ENCODE data around the gene COL6A3. TPM values are rescaled to one million over a fixed set of nuclear protein-coding genes. Genes with fewer than 3 reads are reported as not detected.

The COL6A3 gene
- total and polyA plus RNA-seq, 2 of the 13 experiments (the other 11 are each of a cell fraction or from before 2014, with no cell fraction given): 0.03 TPM; not detected in 1

DNA sequence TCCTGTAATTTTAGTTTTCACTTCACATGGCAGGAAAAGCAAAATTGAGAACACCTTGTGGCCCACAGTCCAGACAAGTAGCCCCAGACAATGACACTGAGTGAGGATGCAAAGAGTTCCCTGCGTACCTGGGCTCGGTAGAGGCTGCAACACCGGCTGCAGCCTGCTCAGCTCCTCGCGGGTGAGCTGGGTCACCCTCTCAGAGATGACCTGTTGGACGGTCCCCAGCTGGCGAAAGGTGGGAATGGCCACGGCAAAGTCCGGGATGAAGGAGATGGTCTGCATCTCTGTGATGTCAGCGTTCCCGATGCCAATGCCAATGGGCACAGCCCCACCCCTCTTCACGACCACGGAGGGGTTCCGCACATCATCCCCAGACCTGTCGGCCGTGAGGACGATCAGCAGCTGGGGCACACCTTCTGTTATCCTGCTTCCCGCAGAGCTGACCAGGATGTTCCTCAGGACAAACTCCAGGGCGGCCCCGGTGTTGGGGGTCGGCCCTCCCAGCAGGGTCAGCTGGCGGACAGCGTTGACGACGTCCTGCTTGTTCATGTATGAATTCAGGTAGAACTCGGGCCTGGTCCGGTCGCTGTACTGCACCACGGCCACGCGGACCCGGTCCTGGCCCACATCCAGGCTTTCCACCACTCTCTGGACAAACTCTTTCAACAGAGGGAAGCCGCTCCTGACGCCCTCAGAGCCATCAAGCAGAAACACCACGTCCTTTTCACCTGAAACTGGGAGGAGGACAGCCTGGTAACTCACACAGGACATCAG lies 39.5 kb downstream of the COL6A3 start (continued):
- no peak for TF ChIP-seq ZNF577 (CRISPR knock-in tag; IDR thresholded peaks at IDR 0.05; ENCODE audit: borderline replicate concordance, low read depth)

DNA sequence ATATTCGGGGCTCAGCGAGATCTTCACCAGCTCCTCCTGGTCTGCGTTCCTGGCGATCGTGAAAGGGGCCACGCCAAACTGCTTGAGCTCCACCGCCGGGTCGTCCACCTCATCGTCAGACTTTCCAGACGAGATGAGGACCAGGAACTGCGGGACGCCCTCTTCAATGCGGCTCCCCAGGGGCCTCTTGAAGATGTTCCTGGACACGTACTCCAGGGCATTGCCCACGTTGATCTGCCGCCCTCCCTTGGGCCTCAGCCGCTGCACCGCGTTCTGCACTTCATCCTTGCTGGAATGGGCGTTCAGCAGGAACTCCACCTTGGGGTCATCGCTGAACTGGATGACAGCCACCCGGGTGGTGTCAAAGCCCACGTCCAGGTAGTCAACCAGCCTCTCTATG lies 42.1 kb downstream of the COL6A3 start:
- Histone ChIP-seq H3K9me3 (ENCODE audit: low read length) (no peaks in the 10 kb centered on the region), H3K79me2 (ENCODE audit: insufficient read depth, low read length) (no peaks in the 10 kb centered on the region), H3K4me3 (replicated peaks in 1 of 3; ENCODE audit: insufficient read depth in 1 of 3, low read depth in 2 of 3, low read length in 3 of 3) (no peak overlapping the region), H3K4me1 (ENCODE audit: insufficient read depth, low read length) (no peaks in the 10 kb centered on the region), H3K4me2 (ENCODE audit: low read depth, low read length) (no peak overlapping the region), H3K9ac (ENCODE audit: insufficient read depth, low read depth, low read length) (no peak overlapping the region), H3K36me3 (replicated peaks in 1 of 2; ENCODE audit: control insufficient read depth in 1 of 2, insufficient read depth in 2 of 2, low read length in 2 of 2) (no peaks in the 10 kb centered on the region), H4K20me1 (ENCODE audit: insufficient read depth, low read length) (no peaks in the 10 kb centered on the region; the same call in 1 of the 2 replicates), H3K27me3 (ENCODE audit: control insufficient read depth in 1 of 2, insufficient read depth in 2 of 2, low read length in 2 of 2) (peaks cover 5 to 71% of the 10 kb centered on the region in 2 experiments; a peak in 4 of 5 replicates), H3K27ac (ENCODE audit: extremely low read length, insufficient read depth, low read length) (no peak overlapping the region), H2AFZ (ENCODE audit: low read length) (no peak overlapping the region)
- no TSS peak for BruUV-seq (replicated peaks)
- in situ Hi-C loops (cut with HindIII; ENCODE audit: extremely low pct_ligation_motif_present, low pct_unique_long_range_greater_than_20kb): no loop called here
- intact Hi-C loops (cut with micrococcal nuclease; ENCODE audit: unreplicated experiment): no loop called here
- ChIA-PET POLR2A (no interaction called here), CTCF (ENCODE audit: low intra/inter-chr PET ratio, low total read pairs) (no interaction called here)
- FAIRE-seq (no peak), ATAC-seq (no peak), DNase-seq (ENCODE audit: low spot score) (no peak)
- WGBS (ENCODE audit: low lambda C conversion rate): 43% methylated on average over 22 of the region's 24 CpGs
- no peak for TF ChIP-seq ZFP1 (CRISPR knock-in tag; IDR thresholded peaks at IDR 0.05)
- TF ChIP-seq, protein P1, sequence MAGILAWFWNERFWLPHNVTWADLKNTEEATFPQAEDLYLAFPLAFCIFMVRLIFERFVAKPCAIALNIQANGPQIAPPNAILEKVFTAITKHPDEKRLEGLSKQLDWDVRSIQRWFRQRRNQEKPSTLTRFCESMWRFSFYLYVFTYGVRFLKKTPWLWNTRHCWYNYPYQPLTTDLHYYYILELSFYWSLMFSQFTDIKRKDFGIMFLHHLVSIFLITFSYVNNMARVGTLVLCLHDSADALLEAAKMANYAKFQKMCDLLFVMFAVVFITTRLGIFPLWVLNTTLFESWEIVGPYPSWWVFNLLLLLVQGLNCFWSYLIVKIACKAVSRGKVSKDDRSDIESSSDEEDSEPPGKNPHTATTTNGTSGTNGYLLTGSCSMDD (CRISPR knock-in tag; IDR thresholded peaks at IDR 0.05): no peak
- TF ChIP-seq NFYC (CRISPR knock-in tag; IDR thresholded peaks at IDR 0.05): no peak
- TF ChIP-seq ZNF597 (CRISPR knock-in tag; IDR thresholded peaks at IDR 0.05): no peak
- TF ChIP-seq ZBTB4 (CRISPR knock-in tag; IDR thresholded peaks at IDR 0.05; ENCODE audit: borderline replicate concordance): no peak
- no peak for TF ChIP-seq TAF1 (CRISPR knock-in tag; IDR thresholded peaks at IDR 0.05)
- no peak for TF ChIP-seq MXI1 (IDR thresholded peaks at IDR 0.05; ENCODE audit: borderline replicate concordance, low read depth, low read length)
- TF ChIP-seq, protein P2, sequence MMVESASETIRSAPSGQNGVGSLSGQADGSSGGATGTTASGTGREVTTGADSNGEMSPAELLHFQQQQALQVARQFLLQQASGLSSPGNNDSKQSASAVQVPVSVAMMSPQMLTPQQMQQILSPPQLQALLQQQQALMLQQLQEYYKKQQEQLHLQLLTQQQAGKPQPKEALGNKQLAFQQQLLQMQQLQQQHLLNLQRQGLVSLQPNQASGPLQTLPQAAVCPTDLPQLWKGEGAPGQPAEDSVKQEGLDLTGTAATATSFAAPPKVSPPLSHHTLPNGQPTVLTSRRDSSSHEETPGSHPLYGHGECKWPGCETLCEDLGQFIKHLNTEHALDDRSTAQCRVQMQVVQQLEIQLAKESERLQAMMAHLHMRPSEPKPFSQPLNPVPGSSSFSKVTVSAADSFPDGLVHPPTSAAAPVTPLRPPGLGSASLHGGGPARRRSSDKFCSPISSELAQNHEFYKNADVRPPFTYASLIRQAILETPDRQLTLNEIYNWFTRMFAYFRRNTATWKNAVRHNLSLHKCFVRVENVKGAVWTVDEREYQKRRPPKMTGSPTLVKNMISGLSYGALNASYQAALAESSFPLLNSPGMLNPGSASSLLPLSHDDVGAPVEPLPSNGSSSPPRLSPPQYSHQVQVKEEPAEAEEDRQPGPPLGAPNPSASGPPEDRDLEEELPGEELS (CRISPR knock-in tag; IDR thresholded peaks at IDR 0.05): no peak
- TF ChIP-seq ELF3 (CRISPR knock-in tag; IDR thresholded peaks at IDR 0.05): no peak
- no peak for TF ChIP-seq AGO1 (IDR thresholded peaks at IDR 0.05; ENCODE audit: low read depth, low read length, poor library complexity, severe bottlenecking)
- TF ChIP-seq RBAK (CRISPR knock-in tag; IDR thresholded peaks at IDR 0.05): no peak
- TF ChIP-seq, protein P3, sequence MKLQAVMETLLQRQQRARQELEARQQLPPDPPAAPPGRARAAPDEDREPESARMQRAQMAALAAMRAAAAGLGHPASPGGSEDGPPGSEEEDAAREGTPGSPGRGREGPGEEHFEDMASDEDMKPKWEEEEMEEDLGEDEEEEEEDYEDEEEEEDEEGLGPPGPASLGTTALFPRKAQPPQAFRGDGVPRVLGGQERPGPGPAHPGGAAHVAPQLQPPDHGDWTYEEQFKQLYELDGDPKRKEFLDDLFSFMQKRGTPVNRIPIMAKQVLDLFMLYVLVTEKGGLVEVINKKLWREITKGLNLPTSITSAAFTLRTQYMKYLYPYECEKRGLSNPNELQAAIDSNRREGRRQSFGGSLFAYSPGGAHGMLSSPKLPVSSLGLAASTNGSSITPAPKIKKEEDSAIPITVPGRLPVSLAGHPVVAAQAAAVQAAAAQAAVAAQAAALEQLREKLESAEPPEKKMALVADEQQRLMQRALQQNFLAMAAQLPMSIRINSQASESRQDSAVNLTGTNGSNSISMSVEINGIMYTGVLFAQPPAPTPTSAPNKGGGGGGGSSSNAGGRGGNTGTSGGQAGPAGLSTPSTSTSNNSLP (IDR thresholded peaks at IDR 0.05; ENCODE audit: low read depth, low read length): no peak

All from HepG2 (cell line).